AG04450 (cell line): ENCODE results near the gene PCK2. TPM values are rescaled to one million over a fixed set of nuclear protein-coding genes. Genes with fewer than 3 reads are reported as not detected.

ENCODE experiments used
- CTCF ChIA-PET: fragments of 300-600, 350-600 bp; formaldehyde crosslinking; extraction: SDS; loops from one replicate; lab custom pipeline; 2022; ENCODE audit warnings: antibody characterized with exemption, inconsistent platforms; lab: Charles Lee
- POLR2A ChIA-PET: fragments of 350-600 bp; formaldehyde crosslinking; extraction: SDS; loops from one replicate; lab custom pipeline; 2021; ENCODE audit warnings: antibody characterized with exemption, inconsistent platforms; lab: Yijun Ruan, JAX
- DNase-seq: peaks from one replicate; pipeline ENCODE4 v3.0.0-alpha.2; 2011; ENCODE audit warnings: low read depth, low spot score
- H3K27ac ChIP-seq: one replicate; pipeline ENCODE4 v1.5.1; 2012; ENCODE audit warnings: low read depth, low read length, control low read depth
- H3K27me3 ChIP-seq: one replicate; pipeline ENCODE4 v1.6.0; 2012; ENCODE audit warnings: low read length; ENCODE audit not compliant: control insufficient read depth, insufficient read depth
- H3K4me3 ChIP-seq: 2 replicates; pipeline ENCODE4 v1.5.1; 2011; ENCODE audit warnings: mild to moderate bottlenecking, low read depth, low read length, control low read depth
- H3K9me3 ChIP-seq: 2 replicates; pipeline ENCODE4 v1.5.1; 2012; ENCODE audit warnings: low read length; ENCODE audit not compliant: control insufficient read depth, insufficient read depth
- polyA plus RNA-seq: library from polyadenylated mRNA; depleted of rRNA; stranded (reverse); fragments of >200 nt; gene quantifications from 2 replicates; pipeline ENCODE4 v1.2.3, GENCODE V29; 2011
- TF ChIP-seq, protein P1 (sequence below): IDR thresholded peaks from 2 replicates; pipeline ENCODE4 v1.5.1; 2011; ENCODE audit warnings: low read depth, low read length, control low read depth, inconsistent platforms

PCK2 gene
- polyA plus RNA-seq, 1 experiment = 47.0 TPM

DNA sequence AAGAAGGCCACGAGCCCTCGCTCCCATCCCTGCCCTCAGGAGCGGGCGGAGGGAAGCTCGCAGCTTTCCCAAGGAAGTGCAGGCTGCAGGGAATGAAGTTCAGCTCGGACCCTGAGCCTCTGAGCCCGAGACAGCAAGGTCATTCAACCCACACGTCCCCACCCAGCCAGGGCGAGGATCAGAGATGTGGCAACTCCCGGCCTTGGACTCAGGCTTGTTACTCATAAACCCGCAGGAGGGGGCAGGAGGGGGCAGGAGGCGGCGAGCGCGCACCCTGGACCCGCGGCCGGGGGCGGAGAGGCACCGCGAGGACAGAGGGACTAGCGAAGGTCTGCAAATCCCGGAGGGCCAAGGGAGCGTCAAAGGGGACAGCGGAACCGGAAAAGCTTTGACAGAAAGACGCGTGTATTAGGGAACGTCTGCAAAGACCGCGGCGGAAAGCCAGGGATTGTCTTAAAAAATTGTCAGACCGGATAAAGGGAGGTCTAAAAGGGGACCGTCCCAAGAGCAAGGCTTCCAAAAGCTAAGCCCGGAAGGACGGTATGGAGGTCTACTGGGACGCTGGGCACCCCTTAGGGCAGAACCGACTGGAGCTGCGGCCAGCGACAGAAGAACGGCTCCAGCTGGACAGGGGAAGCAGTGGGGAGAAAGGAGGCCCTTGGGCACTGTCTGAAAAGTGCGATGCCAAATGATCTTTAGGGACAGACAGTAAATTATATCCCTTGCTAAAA, 19.9 kb downstream of the PCK2 start:
- Histone ChIP-seq H3K9me3 (no peaks in the 10 kb centered on the region), H3K27me3 (no peaks in the 10 kb centered on the region), H3K4me3 (peak overlapping the region; percentile 79), H3K27ac (peak overlapping the region; percentile 97)
- peak; percentile 59 for DNase-seq
- POLR2A ChIA-PET = interaction anchor here (0.6 to 2.5 kb wide), 14 partner anchors 17 to 1019 kb away, joined by 3 to 36 read pairs (median 6); partner anchors contain the start of genes ACIN1, C14orf119, CHMP4A and DHRS1
- CTCF ChIA-PET = interaction anchor here (0.6 to 2.6 kb wide), 9 partner anchors 8 to 1277 kb away, joined by 3 to 21 read pairs (median 6); partner anchors contain the start of genes IRF9, NYNRIN and PCK2
- TF ChIP-seq, protein P1, sequence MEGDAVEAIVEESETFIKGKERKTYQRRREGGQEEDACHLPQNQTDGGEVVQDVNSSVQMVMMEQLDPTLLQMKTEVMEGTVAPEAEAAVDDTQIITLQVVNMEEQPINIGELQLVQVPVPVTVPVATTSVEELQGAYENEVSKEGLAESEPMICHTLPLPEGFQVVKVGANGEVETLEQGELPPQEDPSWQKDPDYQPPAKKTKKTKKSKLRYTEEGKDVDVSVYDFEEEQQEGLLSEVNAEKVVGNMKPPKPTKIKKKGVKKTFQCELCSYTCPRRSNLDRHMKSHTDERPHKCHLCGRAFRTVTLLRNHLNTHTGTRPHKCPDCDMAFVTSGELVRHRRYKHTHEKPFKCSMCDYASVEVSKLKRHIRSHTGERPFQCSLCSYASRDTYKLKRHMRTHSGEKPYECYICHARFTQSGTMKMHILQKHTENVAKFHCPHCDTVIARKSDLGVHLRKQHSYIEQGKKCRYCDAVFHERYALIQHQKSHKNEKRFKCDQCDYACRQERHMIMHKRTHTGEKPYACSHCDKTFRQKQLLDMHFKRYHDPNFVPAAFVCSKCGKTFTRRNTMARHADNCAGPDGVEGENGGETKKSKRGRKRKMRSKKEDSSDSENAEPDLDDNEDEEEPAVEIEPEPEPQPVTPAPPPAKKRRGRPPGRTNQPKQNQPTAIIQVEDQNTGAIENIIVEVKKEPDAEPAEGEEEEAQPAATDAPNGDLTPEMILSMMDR = no peak

DNA sequence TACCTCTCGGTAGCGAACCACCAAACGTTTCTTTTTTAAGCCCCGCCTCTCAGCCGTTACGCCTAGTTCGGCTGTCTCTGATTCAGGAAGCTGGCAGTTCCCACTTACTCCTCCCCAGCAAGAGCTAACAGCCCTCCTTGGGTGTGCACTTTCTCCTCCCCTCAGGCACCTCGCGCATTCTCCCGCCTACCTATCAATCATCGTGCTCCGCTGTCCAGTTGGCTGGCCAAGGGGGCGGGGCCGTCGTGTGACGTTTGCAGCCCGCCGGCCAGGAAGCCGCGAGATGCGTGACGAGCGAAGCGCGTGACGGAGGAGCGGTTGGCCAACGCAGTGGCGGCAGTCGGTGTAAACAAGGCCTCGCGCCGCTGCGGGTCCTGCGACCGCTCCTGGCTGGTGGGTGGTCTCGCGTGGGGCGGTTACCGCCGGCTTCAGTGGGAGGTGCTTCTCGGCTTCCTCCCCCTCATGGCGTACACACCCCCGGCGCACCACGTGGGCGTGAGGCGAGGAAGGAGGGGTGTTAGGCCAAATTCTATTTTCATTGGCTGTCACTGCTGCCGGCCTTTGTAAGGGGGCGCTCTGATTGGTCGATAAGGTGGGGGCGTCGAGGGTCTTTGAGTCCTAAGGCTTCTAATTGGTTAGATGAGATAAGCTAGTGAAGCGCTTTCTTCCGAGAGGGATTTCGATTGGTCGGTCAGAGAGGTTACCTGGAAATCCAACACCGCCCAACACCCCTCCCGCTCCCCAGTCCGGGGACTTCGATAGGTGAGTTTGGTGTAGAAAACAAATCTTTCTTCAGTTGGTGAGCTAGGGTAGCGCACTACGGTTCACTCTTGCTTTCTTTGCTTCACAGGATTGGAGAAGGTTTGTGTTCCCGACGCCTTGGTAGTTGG, 20.7 kb downstream of the PCK2 start, which contains the start of the genes DCAF11 and NRL:
Gene DCAF11, plus strand, starts transcription at position 246 of the 890 bp plus-strand sequence. CDS start 818 bp downstream, outside the sequence.
Gene NRL, minus strand, starts transcription at position 418 of the 890 bp plus-strand sequence. CDS start 32,101 bp downstream, outside the sequence.
- no peaks in the 10 kb centered on the region for H3K27me3 ChIP-seq
- no peaks in the 10 kb centered on the region for H3K9me3 ChIP-seq
- H3K4me3 ChIP-seq = peak within 1 kb of the TSS; percentile 92
- H3K27ac ChIP-seq = peak within 1 kb of the TSS; percentile 99
- POLR2A ChIA-PET = interaction anchor here (0.5 to 2.5 kb wide), 19 partner anchors 10 to 1020 kb away, joined by 3 to 36 read pairs (median 4); partner anchors contain the start of genes ACIN1, C14orf119, CHMP4A and DHRS1
- TF ChIP-seq, protein P1 = no peak
- CTCF ChIA-PET = interaction anchor here (0.6 to 2.6 kb wide), 11 partner anchors 9 to 284 kb away, joined by 3 to 21 read pairs (median 5); partner anchors contain the start of genes CIDEB, IRF9, NYNRIN and PCK2
- DNase-seq = peak; percentile 99

DNA sequence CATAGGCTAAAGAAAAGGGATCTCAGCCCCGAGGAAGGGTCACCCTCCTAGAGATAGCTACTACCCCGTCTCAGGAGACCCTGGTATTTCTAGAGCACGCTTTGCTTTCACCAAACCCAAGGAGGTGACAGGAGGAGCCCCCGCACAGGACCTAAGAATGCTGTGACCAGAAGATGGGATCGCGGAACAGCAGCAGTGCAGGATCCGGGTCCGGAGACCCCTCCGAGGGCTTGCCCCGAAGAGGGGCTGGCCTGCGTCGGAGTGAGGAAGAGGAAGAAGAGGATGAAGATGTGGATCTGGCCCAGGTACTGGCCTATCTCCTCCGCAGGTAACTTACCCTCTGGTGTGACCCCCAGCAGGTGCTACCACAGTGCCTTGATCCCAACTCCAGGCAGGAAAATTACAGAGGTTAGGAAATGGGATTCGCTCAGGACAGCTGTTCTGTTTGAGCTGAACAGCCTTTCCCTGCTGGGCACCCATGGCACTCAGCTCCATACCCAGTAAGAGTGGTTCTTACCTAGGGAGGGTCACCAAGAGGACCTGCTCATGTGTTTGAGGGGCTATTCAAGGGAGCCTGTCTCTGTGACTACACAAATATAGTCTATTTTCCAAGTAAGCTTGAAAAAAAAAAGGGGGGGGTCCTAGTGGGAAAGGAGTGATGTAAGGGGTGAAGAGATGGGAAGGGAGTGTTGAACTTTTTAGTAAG, 21.5 kb downstream of the PCK2 start:
- POLR2A ChIA-PET = interaction anchor here (1.0 to 2.5 kb wide), 8 partner anchors 9 to 1020 kb away, joined by 3 to 36 read pairs (median 8); partner anchors contain the start of genes ACIN1, C14orf119, CHMP4A and PCK2
- DNase-seq = no peak
- CTCF ChIA-PET = interaction anchor here (0.6 to 2.6 kb wide), 8 partner anchors 9 to 192 kb away, joined by 3 to 21 read pairs (median 6); partner anchors contain the start of genes CIDEB, IRF9, PCK2 and PSME1
- peak overlapping the region; percentile 92 for H3K4me3 ChIP-seq
- H3K27me3 ChIP-seq = no peaks in the 10 kb centered on the region
- no peaks in the 10 kb centered on the region for H3K9me3 ChIP-seq
- TF ChIP-seq, protein P1 = no peak
- H3K27ac ChIP-seq = no peak overlapping the region

DNA sequence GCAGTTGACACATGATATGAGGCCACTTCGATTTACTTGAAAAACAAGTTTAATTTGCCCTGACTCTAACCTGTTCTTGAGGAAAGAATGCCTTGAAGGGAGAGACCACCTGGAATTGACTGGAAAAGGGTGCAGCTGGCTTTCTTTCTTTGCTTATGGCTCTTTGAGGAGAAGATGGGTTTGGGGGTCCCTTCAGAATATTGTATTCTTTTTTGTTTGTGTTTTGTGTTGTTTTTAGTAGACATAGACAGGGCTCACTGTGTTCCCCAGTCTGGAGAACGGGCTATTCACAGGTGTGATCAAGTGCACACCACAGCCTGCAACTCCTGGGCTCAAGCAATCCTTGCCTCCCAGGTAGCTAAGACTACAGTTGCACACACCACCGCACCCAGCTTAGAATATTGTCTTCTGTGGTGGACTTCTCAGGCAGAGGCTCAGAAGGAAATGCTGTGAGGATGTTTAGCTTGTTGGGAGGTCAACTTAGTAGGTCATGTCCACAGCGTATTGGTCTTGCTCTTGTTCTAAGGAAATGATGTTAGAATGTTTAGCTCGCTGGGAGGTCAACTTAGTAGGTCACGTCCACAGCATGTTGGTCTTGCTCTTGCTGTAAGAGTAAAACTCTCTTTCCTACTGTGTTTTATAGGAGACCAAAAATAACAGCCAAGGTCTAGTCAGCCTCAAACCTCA, 22.2 kb downstream of the PCK2 start:
- ChIA-PET CTCF (interaction anchor here (1.2 to 1.4 kb wide), 2 partner anchors 45 to 180 kb away, joined by 3 to 5 read pairs; partner anchors contain the start of gene IRF9), POLR2A (no interaction called here)

More for the DNA sequence above, 22.2 kb downstream of the PCK2 start:
- DNase-seq = no peak
- Histone ChIP-seq H3K9me3 (no peaks in the 10 kb centered on the region), H3K27ac (no peak overlapping the region), H3K4me3 (no peak overlapping the region), H3K27me3 (no peaks in the 10 kb centered on the region)
- TF ChIP-seq, protein P1 = no peak
